ENCODE data around the gene CYTH2.

CYTH2 gene

DNA sequence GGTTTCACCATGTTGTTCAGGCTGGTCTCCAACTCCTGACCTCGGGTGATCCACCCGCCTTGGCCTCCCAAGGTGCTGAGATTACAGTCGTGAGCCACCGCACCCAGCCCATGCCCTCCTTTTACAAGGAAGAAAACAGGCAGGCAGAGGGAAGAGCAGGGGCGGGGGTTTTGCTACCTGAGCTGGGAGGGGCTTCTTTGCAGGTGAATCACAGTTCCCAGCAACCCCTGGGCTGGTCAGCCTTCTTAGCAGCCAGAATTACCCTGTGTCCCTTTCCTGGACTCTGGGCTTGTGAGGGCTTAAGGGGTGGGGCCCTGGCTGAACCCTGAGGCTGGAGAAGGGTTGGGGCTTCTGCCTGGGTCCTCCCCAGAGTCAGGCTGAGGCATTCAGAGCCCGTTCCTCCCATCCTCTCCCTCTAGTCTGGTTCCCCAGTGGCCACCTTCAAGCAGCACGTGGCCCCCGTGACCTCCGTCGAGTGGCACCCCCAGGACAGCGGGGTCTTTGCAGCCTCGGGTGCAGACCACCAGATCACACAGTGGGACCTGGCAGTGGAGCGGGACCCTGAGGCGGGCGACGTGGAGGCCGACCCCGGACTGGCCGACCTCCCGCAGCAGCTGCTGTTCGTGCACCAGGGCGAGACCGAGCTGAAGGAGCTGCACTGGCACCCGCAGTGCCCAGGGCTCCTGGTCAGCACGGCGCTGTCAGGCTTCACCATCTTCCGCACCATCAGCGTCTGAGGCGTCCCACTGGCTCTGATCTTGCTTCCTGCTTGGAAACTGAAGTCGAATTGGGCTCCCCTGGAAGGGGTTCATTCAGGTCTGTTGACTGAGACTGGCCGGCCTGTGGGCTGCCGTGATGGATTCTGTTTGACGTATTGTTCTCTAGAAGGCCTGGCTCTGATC is 16.6 kb upstream of the CYTH2 start:
- no peak for DNase-seq (ENCODE audit: low spot score)

DNA sequence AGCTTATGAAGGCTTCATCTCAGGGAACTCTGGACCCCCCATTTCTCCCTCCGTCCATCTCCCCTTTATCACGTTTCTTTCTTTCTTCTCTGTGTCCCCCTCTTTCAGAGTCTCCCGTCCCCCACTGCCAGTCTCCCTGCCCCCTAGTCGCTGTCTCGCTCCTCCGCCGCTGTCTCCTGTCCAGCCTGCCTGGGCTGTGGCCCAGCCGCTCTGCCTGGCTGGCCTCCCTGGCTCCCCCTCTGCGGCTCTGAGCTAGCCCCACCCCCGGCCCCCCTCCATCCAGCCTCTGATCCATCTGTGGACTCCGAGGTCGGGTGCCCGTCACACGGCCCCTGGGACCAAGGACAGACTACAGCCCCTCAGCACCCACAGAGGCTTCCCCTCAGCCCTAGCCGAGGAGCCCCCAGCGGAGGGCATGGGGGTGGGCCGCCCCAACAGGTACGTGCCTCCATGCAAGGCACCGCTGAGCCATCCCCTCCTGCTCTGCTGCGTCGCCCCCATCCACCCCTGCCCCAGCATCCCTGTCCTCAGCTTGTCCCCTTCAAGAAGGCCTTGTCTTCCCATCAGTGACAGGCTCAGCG is 14.9 kb upstream of the CYTH2 start:
- DNase-seq (ENCODE audit: low spot score) = no peak

DNA sequence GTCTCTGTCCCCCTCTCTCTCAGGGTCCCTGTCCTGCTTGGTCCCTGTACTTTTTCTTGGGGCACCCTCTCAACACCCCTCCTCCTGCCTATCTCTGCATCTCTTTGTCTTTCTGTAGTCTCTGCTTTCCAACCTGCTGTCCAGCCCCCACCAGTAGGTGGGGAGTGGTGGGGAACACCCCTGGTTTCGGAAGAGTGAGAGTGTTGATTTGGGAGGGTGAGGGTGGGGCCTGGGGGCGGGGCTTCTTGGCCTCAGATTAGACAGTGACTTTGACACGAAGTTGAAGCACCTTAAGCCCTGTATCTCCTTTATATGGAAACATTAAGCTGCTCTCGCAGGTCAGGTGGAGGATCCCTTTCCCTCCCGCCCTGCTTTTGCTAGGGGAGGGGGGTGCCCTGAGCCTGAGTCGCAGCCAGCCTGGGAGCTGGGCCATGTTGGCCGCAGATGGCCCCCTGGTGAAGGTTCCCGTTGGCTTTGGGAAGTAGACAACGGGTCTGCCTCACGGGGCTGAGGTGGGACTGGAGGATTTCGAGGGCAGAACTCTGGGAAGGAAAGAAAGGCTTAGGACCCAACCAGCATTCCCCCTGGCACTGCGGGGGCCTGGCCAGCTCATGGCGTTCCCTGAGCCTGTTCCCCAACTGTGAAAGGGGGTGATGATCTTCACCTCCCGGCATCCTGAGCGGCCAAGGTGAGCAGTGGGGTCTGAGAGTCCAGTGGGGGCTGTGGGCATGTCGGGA is 13.8 kb upstream of the CYTH2 start, which contains the start of gene KCNJ14:
TSS of gene KCNJ14 (plus strand) at position 404 of the 737 bp plus-strand sequence. CDS start 6,151 bp downstream, outside the sequence.
- no peak for DNase-seq (ENCODE audit: low spot score)

DNA sequence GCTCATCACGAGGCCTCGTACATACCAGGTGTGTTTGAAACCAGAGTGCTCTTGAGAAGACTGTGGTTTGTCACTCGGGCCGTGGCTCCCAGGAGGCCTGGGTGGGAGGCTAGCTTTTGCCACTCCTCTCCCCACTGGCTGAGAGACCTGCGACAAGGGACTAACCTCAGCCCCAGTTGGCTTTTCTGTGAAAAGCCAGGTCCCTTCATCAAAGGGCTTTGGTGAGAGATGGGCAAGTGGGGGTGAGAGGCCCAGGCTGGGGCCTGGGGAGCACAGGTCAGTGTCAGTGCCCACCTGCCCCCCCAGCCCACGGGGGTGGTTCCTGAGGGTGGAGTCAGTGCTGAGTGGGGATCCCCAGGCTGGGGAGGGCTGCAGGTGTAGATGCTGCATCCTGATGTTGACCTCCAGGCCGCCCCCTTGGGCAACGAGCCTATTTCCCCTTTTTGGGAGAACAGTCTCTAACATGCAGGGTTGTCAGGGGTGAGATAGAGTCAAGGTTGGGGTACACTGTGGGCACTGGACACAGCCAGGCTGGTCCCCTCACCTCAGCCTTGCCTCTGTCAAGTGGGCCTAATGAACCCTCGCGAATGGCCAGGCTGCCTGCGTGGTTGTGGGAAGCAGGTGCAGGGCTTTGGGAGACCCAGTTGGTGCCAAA is 13.1 kb upstream of the CYTH2 start:
- no peak for DNase-seq (ENCODE audit: low spot score)

DNA sequence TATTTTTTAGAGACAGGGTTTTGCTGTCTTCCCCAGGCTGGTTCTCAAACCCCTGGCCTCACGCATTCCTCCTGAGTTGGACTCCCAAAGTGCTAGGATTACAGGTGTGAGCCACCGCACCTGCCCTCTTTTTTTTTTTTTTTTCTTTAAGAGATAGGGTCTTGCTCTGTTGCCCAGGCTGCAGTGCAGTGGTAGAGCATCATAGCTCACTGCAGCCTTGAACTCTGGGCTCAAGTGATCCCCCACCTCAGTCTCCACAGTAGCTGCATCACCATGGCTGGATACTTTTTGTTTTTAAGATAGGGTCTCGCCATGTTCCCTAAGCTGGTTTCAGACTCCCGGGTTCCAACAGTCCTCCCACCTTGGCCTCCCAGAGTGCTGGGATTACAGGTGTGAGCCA is 12.3 kb upstream of the CYTH2 start:
- DNase-seq (ENCODE audit: low spot score) = no peak

DNA sequence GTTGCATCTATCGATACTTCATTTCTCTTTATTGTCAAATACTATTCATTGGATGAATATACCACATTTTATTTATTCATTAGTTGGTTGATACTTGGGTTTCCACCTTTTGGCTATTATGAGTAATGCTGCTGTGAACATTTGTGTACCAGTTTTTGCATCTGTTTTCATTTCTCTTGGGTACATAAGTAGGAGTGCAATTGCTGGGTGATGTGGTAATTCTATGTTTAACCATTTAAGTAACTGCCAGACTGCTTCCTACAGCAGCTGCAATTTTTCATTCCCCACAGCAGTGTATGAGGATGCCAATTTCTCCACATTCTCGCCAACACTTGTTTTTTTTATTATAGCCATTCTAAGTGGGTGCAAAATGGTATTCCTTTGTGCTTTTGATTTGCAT is 11.2 kb upstream of the CYTH2 start:
- no peak for DNase-seq (ENCODE audit: low spot score)

DNA sequence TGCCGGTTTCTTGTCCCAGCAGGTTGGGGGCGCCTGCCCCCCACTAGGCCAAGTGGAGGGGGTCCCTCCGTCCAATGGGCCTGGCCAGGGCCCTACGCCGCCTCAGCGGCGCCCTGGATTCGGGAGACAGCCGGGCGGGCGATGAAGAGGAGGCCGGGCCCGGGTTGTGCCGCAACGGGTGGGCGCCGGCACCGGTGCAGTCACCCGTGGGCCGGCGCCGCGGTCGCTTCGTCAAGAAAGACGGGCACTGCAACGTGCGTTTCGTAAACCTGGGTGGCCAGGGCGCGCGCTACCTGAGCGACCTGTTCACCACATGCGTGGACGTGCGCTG is 7.6 kb upstream of the CYTH2 start:
- no peak for DNase-seq (ENCODE audit: low spot score)

DNA sequence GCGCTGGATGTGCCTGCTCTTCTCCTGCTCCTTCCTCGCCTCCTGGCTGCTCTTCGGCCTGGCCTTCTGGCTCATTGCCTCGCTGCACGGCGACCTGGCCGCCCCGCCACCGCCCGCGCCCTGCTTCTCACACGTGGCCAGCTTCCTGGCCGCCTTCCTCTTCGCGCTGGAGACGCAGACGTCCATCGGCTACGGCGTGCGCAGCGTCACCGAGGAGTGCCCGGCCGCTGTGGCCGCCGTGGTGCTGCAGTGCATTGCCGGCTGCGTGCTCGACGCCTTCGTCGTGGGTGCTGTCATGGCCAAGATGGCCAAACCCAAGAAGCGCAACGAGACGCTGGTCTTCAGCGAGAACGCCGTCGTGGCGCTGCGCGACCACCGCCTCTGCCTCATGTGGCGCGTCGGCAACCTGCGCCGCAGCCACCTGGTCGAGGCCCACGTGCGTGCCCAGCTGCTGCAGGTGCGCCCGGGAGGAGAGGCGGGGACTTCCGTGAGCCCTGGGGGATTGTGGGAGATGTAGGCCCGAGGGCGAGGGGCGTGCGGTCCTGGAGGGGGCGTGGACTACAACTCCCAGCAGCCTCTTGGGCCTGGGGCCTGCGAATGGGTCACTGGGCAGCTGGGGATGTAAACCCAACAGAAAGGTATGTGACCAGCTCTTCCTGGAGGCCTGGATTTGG is 7.0 kb upstream of the CYTH2 start:
- DNase-seq (ENCODE audit: low spot score) = peak; percentile 45

DNA sequence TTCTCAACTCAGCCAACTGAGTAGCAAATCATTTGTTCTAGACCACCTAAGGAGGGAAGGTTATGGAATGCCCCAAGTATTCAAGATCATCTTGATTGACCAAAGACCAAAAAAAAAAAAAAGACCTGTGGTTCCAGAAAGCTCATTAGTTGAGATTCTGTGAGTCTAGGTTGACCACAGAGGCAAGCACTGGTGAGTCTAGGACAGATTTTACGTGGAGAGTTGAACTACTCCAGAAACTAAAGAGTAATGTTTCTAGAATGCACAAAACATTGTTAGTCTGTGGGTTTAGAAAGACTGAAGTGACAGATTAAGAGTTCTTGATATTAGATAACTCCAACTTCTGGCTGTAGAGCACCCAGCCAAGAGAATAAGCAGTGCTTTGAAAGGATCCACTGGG is 4.0 kb upstream of the CYTH2 start:
- DNase-seq (ENCODE audit: low spot score) = no peak

DNA sequence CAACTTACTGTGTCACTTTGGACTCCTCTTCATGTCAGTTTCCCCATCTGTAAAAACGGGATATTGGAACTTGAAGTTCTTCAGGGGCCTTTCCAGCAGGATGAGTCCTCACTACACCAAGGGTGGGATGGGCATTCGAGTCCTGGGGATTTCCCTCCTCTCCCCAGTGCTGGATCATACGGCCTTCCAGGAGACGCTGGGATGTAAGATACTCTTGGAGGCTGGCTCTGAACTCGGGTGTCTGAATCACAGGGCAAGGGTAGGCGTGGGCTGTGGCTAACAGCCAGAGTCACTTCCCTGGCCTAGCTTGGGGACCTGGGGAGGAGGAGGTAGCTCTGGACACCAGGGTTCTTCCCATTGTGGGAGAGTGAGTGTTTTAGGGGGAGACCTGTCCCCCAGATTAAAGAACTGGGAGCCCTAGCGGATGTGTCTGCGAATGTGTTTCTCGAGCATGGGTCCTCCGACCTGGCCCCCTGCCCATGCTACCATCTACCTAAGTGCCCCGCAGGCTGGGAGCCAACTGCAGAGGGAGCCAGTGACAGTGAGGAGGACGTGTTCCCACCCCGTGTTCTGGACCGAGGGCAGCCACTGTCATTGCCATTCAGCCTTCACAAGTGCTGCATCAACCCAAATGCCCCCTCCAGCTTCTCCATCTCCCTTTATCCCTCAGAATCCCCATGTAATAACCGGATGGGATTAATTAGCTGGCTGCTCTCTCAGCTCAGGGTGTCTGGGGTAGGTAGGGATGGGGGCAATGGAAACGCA is 2.4 kb upstream of the CYTH2 start:
- DNase-seq (ENCODE audit: low spot score) = no peak

DNA sequence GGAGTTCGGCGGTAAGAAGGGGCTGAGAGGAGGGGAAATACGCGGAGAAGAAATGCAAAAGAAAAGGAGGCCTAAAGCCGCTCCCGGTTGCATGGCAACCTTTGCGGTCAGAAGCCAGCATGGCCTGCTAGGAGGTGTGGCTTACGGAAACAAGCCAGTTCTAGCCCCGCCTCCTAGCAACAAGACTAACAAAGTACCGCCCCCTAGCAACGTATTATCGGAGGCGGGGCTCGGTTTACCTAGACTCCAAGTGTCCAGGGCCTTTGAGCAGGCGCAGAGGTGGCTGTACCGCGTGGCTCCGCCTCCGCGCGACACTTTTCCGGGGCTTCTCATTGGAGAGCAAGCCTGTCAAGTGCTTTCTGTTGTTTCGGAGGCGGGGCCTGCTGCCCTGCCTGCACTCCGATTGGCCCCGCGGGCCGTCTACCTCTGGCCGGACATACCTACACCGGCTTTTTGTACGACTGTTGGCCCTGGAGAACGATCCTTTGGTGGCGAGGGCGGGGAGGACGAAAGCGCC is 339 bp upstream of the CYTH2 start:
- peak; percentile 100 for DNase-seq (ENCODE audit: low spot score)

DNA sequence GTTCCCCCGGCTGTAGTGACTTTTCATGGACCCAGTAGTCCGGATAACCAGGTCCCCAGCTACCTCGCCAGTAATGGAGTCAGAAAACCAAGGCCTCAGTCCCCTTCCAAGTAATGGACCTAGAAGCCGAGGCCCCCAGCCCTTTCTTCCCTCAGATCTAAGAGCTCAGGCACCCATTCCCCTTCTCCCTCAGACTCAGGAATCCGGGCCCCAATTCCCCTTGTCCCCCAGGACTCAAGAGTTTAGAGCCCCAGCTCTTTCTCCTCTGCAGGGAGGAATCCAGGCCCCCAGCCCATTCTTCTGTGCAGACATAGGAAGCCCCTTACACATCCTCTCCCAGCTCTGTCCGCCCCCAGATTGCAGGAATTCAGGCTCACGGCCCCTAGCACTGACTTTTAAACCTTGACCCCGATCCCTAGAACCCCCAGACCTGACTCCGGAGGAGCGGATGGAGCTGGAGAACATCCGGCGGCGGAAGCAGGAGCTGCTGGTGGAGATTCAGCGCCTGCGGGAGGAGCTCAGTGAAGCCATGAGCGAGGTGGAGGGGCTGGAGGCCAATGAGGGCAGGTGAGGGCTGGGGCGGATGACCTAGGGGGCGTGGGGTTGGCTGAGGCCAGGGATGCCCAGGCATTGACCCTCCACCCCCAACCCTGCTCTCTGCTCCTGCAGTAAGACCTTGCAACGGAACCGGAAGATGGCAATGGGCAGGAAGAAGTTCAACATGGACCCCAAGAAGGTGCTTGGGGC is 938 bp downstream of the CYTH2 start:
- no peak for DNase-seq (ENCODE audit: low spot score)

DNA sequence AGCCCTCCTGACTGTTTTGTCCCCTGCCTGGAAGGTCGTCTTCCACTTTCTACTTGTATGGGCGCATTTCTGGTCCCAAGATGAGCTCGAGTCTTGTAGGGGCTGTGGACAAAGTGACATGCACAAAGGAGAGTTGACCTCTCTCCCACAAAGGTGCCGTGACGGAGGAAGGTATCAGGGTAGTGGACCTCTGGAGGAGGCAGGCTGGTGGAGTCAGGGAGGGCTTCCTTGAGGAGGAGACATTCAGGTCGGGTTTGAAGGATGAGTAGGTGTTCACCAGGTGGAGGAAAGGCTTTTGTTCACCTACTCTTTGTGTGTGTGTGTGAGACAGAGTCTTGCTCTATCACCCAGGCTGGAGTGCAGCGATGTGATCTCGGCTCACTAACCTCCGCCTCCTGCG is 1.7 kb downstream of the CYTH2 start:
- no peak for DNase-seq (ENCODE audit: low spot score)

DNA sequence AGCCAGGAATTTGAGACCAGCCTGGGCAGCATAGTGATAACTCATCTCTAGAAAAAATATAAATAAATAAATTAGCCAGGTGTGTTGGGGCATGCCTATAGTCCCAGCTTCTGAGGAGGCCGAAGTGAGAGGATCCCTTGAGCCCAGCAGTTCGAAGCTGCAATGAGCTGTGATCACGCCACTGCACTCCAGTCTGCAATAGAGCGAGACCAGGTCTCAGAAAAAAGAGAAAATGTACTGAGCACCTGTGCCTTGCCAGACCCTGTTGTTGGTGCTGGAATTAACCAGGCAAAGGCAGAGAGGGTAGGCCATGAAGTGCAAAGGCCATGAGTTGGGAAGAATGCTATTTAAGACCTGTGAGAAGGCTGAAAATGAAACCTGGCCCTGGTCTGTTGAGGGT is 2.7 kb downstream of the CYTH2 start:
- no peak for DNase-seq (ENCODE audit: low spot score)

DNA sequence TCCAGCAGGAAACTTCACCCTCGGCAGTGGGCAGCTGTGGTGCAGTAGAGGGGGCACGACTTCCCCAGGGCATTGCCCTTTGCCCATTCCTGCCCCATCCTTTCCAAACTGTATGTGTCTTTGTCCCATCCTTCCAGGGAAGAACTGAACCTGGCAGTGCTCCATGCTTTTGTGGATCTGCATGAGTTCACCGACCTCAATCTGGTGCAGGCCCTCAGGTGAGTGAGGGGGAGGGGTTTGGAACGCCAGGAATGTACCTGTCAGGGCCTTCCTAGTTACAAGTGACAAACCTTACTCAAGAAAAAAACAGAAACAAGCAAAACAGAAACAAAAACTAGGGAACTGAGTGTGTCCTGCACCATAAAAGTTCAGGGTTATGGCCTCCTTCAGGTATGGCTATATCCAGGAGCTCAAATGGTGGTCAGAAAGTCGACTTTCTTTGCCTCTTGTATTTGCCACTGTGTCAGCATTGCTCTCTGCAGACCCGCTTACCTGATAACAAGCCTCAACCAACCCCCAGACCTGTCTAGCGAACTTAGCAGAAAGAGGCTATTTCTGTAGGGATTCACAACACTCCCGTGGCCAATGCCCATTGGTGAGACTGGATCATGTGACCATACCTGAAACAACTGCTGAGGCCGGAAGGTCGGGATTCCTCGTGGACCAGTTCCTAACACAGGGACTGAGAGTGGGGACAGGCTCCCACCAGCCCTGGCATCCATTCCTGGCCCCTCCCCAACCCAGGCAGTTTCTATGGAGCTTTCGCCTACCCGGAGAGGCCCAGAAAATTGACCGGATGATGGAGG is 4.2 kb downstream of the CYTH2 start:
- DNase-seq (ENCODE audit: low spot score) = no peak

DNA sequence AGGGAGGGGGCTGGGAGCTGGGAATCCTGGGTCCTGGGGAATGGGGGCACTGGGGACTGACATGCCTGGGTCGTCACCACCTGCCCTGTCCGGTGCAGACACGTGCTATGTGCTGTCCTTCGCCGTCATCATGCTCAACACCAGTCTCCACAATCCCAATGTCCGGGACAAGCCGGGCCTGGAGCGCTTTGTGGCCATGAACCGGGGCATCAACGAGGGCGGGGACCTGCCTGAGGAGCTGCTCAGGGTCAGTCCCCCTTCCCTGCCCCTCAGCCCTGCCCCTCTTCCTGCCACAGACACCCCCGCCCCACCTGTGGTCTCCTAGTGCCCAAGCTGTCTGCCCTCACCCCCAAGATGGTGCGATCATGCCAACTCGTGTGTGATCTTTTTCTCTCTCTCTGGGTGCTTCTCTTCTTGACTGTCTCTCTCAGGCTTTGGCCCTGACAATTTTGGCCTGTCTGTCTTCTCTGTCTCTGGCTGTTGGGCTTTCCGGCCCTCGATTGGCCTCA is 5.0 kb downstream of the CYTH2 start:
- DNase-seq (ENCODE audit: low spot score) = no peak

DNA sequence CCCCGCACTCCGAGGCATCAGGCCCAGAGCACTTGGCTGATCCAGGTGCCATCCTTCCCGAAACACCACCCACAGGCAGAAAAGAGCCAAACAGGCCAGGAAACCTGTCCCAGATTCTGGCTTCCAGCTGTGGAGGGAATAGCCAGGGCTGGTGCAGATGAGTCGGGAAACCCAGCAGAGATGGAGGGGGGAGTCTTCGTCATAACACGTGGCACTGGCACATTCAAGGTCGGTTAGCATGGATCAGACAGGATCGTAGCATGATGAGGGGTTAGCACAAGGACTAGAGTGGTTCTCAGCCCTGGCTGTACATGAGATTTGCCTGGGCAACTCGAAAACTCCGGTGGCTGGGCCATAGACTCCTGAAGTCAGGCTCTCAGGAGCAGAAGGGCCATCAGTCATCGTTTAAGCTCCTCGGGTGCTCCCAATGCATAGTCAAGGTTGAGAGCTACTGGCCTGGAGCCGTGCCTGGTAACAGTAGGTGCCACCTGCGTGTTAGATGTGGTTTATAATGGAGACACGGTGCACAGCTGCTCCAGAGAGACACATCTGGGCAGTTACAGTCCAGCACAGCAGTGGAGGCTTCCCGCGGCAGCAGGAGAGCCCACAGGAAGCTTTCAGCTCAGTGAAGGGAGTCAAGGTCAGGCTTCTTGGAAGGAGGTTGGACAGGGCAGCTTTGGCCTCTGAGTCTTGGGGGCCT is 6.3 kb downstream of the CYTH2 start:
- DNase-seq (ENCODE audit: low spot score) = no peak

DNA sequence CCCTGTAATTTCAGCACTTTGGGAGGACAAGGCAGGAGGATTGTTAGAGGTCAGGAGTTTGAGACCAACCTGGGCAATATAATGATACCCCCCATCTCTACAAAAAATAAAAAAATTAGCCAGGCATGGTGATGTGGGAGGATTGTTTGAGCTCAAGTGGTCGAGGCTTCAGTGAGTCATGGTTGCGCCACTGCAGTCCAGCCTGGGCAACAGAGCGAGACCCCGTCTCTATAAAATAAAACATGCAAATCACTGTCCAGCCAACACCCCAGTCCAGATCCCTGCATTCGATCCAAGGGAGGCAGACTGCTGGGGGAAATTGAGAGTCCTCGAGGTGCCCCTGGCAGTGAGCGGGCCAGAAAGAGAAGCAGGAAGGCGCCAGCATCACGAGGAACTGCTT is 7.0 kb downstream of the CYTH2 start:
- no peak for DNase-seq (ENCODE audit: low spot score)
